ENCODE data around the gene TRUB1. TPM values are rescaled to one million over a fixed set of nuclear protein-coding genes. Genes with fewer than 3 reads are reported as not detected.
A peak's percentile ranks its signal among the peaks of the same experiment; 100 is the strongest.

The TRUB1 gene
- total RNA-seq, 1 experiment from 2014 or later: 30.4 TPM

DNA sequence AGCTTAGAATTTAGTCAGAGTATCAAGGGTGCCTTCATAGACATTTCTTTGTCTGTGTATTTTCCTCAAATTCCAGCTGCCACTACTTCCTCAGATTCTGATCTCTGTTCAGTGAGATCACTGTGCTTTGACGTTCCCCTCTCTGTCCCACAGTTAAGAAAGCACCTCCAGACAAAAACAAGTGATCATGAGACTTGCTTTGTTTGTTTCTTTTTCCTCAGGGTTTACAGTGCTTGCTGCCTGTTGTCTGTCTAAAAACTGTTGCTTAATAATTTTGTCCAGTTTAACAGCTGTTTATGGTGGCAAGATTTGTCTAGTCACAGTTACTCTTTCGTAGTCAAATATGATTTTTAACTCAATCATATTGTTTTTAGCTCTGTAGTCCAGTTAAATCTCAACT, 29.1 kb downstream of the TRUB1 start:
- ATAC-seq: no peak
- TF ChIP-seq, protein P1, sequence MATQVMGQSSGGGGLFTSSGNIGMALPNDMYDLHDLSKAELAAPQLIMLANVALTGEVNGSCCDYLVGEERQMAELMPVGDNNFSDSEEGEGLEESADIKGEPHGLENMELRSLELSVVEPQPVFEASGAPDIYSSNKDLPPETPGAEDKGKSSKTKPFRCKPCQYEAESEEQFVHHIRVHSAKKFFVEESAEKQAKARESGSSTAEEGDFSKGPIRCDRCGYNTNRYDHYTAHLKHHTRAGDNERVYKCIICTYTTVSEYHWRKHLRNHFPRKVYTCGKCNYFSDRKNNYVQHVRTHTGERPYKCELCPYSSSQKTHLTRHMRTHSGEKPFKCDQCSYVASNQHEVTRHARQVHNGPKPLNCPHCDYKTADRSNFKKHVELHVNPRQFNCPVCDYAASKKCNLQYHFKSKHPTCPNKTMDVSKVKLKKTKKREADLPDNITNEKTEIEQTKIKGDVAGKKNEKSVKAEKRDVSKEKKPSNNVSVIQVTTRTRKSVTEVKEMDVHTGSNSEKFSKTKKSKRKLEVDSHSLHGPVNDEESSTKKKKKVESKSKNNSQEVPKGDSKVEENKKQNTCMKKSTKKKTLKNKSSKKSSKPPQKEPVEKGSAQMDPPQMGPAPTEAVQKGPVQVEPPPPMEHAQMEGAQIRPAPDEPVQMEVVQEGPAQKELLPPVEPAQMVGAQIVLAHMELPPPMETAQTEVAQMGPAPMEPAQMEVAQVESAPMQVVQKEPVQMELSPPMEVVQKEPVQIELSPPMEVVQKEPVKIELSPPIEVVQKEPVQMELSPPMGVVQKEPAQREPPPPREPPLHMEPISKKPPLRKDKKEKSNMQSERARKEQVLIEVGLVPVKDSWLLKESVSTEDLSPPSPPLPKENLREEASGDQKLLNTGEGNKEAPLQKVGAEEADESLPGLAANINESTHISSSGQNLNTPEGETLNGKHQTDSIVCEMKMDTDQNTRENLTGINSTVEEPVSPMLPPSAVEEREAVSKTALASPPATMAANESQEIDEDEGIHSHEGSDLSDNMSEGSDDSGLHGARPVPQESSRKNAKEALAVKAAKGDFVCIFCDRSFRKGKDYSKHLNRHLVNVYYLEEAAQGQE (IDR thresholded peaks at IDR 0.05; ENCODE audit: insufficient read depth in 1 of 2, low read depth in 2 of 2, low read length in 1 of 2): no peak
- H3K27ac ChIP-seq (ENCODE audit: low read length): no peak overlapping the region
- H3K4me3 ChIP-seq (ENCODE audit: low read depth in 2 of 2, low read length in 2 of 2): no peak overlapping the region
- no peaks in the 10 kb centered on the region for H3K9me3 ChIP-seq (ENCODE audit: control insufficient read depth, insufficient read depth, low read depth, low read length)
- DNase-seq (ENCODE audit: low read depth, low spot score): no peak
- BruUV-seq (replicated peaks): no TSS peak
- H3K36me3 ChIP-seq (ENCODE audit: control insufficient read depth, insufficient read depth, low read length): no peaks in the 10 kb centered on the region
- in situ Hi-C loops (cut with HindIII; ENCODE audit: low pct_unique_long_range_greater_than_20kb, low sequenced_read_pairs) (no loop called here), intact Hi-C loops (cut with micrococcal nuclease; ENCODE audit: unreplicated experiment) (no loop called here)
- no peaks in the 10 kb centered on the region for H3K27me3 ChIP-seq (ENCODE audit: control insufficient read depth, insufficient read depth, low read length)
- no peaks in the 10 kb centered on the region; the same call in 1 of the 2 replicates for H3K4me1 ChIP-seq (ENCODE audit: control insufficient read depth, insufficient read depth, low read length)
- POLR2A ChIA-PET: no interaction called here
- CTCF ChIA-PET: no interaction called here

DNA sequence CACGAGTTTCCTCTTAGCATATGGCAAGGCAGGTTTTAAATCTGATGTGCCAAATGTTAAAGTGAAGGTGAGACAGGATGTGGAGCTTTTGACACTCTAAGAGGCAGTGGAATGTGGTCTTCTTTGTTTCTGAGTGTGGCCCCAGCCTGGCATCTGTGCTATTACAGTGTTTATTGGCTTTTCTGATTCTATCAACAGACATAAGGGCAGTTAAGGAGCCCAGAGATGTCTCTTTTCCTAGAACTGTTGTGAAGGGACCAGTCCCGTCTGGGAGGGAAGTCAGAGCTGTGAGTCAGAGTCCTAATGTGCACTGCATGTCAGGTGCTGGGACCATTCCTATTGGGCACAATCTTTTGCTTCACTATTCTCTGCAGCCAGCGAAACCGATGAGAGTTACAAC, 32.5 kb downstream of the TRUB1 start:
- 0 out of 2 replicates have a peak, but pooled peaks cover under 1% of the 10 kb centered on the region for H3K36me3 ChIP-seq (ENCODE audit: control insufficient read depth, insufficient read depth, low read length)
- no peak overlapping the region for H3K27ac ChIP-seq (ENCODE audit: low read length)
- intact Hi-C loops (cut with micrococcal nuclease; ENCODE audit: unreplicated experiment): no loop called here
- ATAC-seq (peak; percentile 69), DNase-seq (ENCODE audit: low read depth, low spot score) (no peak)
- TF ChIP-seq, protein P2, sequence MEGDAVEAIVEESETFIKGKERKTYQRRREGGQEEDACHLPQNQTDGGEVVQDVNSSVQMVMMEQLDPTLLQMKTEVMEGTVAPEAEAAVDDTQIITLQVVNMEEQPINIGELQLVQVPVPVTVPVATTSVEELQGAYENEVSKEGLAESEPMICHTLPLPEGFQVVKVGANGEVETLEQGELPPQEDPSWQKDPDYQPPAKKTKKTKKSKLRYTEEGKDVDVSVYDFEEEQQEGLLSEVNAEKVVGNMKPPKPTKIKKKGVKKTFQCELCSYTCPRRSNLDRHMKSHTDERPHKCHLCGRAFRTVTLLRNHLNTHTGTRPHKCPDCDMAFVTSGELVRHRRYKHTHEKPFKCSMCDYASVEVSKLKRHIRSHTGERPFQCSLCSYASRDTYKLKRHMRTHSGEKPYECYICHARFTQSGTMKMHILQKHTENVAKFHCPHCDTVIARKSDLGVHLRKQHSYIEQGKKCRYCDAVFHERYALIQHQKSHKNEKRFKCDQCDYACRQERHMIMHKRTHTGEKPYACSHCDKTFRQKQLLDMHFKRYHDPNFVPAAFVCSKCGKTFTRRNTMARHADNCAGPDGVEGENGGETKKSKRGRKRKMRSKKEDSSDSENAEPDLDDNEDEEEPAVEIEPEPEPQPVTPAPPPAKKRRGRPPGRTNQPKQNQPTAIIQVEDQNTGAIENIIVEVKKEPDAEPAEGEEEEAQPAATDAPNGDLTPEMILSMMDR (IDR thresholded peaks at IDR 0.05): no peak
- no peak for TF ChIP-seq SIN3A (IDR thresholded peaks at IDR 0.05; ENCODE audit: borderline replicate concordance, insufficient read depth, low read depth, low read length)
- no peak for TF ChIP-seq POLR2AphosphoS5 (IDR thresholded peaks at IDR 0.05; ENCODE audit: low read depth, low read length)
- TF ChIP-seq, protein P1 (IDR thresholded peaks at IDR 0.05; ENCODE audit: insufficient read depth in 1 of 2, low read depth in 2 of 2, low read length in 1 of 2): no peak
- TF ChIP-seq TCF7L2 (IDR thresholded peaks at IDR 0.05; ENCODE audit: low read depth, low read length): no peak
- in situ Hi-C loops (cut with HindIII; ENCODE audit: low pct_unique_long_range_greater_than_20kb, low sequenced_read_pairs): no loop called here
- POLR2A ChIA-PET: no interaction called here
- BruUV-seq (replicated peaks): no TSS peak
- H3K9me3 ChIP-seq (ENCODE audit: control insufficient read depth, insufficient read depth, low read depth, low read length): no peaks in the 10 kb centered on the region
- H3K4me1 ChIP-seq (ENCODE audit: control insufficient read depth, insufficient read depth, low read length): no peaks in the 10 kb centered on the region; the same call in 1 of the 2 replicates
- H3K4me3 ChIP-seq (ENCODE audit: low read depth in 2 of 2, low read length in 2 of 2): no peak overlapping the region
- no peaks in the 10 kb centered on the region for H3K27me3 ChIP-seq (ENCODE audit: control insufficient read depth, insufficient read depth, low read length)
- CTCF ChIA-PET: no interaction called here

All from Panc1 (cell line).